Left renal cortex interstitium (tissue), 4 donors: ENCODE measurements around the gene SLC50A1. TPM values are rescaled to one million over a fixed set of nuclear protein-coding genes. Genes with fewer than 3 reads are reported as not detected.
A peak's percentile ranks its signal among the peaks of the same experiment; 100 is the strongest.
"Not testable (repeated sequence)": the region's sequence is repeated elsewhere in the genome, so short reads cannot be mapped to it uniquely, and the experiment has no call there.

Experiments
- DNase-seq, 4 donors: peaks; one replicate each; pipeline ENCODE4 v3.0.0-alpha.2; 2013; ENCODE audit warnings: low read depth in 4 of 4, low spot score in 2 of 4, missing footprints in 1 of 4
- polyA plus RNA-seq, 4 donors: library from polyadenylated mRNA; unstranded; fragments of 120-200 nt; gene quantifications; one replicate each; pipeline ENCODE4 v1.2.1, GENCODE V29; 2013; ENCODE audit not compliant: insufficient read length in 4 of 4

SLC50A1 gene
- polyA plus RNA-seq, 4 donors: 51.5 to 61.1 (median 55.4) TPM

- DNase-seq: no peak
Observed at GRCh38 chr1:155134322-155134721, 1.3 kb upstream of the SLC50A1 start.

- DNase-seq: peak in 3 of 4 donors; percentile 39 to 55 (median 40)
Observed at GRCh38 chr1:155134880-155135414, 705 bp upstream of the SLC50A1 start.

GRCh38 chr1:155136748-155137147 lies 1.1 kb downstream of the SLC50A1 start:
- no peak for DNase-seq

- no peak for DNase-seq
Observed at GRCh38 chr1:155137154-155137949, 1.7 kb downstream of the SLC50A1 start.

DNA sequence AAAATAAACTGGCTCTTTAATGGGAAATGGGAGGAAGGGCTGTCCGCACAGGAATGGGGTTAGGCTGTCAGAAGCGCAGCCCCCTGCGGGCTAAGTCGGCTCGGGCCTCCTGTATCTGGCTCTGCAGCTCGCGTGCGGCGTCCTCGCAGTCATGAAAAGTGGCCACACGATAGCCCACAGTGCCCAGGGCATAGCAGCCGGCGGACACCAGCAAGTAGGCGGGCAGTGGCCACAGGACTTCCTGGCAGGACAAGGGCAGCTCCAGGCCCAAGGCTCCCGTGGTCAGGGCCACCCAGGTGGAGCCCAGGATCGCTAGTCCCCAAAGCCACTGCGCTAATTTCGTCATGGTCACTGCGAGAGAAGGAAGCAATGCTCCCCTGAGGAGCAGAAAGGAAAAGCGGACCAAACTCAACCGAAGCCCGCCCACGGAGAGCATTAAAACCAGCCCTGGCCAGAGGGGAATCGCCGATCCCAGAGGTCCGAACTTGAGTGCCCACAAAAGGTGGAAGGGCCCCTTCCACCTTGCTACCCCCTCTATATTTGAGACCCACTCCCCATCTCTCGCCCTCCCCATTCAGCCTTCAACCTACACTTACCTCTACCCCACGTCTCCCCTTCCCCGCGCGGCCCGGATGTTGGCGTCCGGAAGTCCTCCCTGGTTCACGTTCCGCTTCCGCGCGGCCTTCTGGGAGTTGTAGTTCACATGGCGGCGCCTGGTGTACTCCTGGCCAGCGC lies 4.4 kb downstream of the SLC50A1 start, which contains the start of gene DPM3:
Gene DPM3 (minus strand): TSS at position 637 of the 735 bp plus-strand sequence. CDS start 291 bp downstream, at position 346.
- peak in 3 of 4 donors; percentile 65 to 80 (median 69) for DNase-seq

DNA sequence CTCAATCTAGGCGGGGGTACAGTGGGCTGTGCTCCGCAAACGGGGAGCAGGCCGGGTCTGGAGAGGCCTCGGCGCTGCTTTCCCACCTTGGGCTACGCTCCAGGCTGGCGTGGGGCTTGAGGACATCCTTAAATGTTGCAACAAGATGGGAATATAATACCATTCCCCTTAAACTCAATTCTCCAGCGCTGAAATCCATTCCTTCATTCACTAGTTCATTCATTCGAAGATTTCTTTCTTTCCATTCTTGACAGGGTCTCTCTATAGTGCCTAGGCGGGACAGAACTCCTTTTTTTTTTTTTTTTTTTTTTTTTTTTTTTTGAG lies 4.9 kb downstream of the SLC50A1 start:
- DNase-seq: no peak

DNA sequence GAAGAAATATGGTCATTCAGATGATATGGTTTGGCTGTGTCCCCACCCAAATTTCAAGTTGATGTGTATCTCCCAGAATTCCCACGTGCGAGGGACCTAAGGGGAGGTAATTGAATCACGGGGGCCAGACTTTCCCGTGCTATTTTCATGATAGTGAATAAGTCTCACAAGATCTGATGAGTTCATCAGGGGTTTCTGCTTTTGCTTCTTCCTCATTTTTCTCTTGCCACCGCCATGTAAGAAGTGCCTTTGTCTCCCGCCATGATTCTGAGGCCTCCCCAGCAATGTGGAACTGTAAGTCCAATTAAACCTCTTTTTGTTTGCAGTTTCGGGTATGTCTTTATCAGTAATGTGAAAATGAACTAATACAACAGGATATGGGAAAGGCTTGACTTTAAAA lies 6.1 kb downstream of the SLC50A1 start:
- no peak for DNase-seq

- no peak for DNase-seq
Observed at GRCh38 chr1:155145491-155145890, 9.8 kb downstream of the SLC50A1 start.

GRCh38 chr1:155155996-155156643 lies 20.5 kb downstream of the SLC50A1 start:
- DNase-seq: not testable (repeated sequence)

DNA sequence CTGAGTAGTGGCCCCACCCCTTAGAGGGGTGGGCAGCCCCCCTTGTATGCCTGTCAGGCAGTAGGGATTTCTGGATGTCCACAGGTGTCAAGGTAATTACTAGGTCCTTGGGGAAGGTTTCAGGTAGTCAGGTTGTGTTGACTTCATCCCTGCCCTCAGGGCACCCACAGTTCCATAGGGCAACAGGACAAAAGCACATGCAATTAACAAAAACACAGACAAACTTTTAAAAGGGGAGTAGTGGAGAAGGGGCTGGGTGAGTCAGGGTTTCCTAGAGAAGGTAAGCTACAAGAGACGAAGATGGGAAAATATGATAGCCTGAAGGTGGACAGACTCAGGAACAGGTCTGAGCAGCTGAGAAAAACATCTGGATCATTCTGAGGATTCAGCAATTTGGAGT lies 23.3 kb downstream of the SLC50A1 start:
- DNase-seq: no peak

GRCh38 chr1:155160128-155160527 lies 24.5 kb downstream of the SLC50A1 start:
- DNase-seq: no peak

DNA sequence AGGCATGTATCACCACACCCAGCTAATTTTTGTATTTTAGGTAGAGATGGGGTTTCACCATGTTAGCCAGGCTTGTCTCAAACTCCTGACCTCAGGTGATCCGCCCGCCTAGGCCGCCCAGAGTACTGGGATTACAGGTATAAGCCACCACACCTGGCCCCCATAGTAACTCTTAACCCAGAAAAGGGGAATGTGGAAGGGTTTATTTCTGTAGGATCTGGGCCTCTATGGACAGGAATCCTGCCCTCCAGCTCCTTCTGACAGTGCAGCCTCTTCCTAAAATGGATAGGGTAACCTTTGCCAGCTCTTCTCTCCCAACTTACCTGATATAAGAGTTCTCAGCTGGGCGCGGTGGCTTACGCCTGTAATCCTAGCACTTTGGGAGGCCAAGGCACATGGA lies 27.0 kb downstream of the SLC50A1 start:
- not testable (repeated sequence) for DNase-seq

DNA sequence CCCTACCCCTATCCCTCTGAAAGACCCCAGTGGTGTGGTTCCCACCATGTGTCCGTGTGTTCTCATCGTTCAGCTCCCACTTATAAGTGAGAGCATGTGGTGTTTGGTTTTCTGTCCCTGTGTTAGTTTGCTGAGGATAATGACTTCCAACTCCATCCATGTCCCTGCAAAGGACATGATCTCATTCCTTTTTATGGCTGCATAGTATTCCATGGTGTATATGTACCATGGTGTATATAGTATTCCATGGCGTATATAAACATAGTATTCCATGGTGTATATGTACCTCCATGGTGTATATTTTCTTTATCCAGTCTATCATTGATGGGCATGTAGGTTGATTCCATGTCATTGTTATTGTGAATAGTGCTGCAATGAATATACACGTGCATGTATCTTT lies 28.1 kb downstream of the SLC50A1 start:
- not testable (repeated sequence) for DNase-seq

DNA sequence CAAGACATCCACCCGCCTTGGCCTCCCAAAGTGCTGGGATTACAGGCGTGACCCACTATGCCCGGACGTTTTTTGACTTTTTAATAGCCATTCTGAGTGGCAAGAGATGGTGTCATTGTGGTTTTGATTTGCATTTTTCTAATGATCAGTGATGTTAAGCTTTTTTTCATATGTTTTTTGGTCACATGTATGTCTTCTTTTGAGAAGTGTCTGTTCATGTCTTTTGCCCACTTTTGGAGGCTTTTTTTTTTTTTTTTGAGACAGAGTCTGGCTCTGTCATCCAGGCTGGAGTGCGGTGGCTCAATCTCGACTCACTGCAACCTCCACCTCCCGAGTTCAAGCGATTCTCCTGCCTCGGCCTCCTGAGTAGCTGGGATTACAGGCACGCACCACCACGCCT lies 29.0 kb downstream of the SLC50A1 start:
- not testable (repeated sequence) for DNase-seq

- DNase-seq: no peak
Observed at GRCh38 chr1:155166051-155166470, 30.4 kb downstream of the SLC50A1 start.

GRCh38 chr1:155166471-155167165 lies 31.0 kb downstream of the SLC50A1 start:
- DNase-seq: no peak

- peak in 2 of 4 donors; percentile 61 to 74 for DNase-seq
Observed at GRCh38 chr1:155167166-155168104, 31.8 kb downstream of the SLC50A1 start.

DNA sequence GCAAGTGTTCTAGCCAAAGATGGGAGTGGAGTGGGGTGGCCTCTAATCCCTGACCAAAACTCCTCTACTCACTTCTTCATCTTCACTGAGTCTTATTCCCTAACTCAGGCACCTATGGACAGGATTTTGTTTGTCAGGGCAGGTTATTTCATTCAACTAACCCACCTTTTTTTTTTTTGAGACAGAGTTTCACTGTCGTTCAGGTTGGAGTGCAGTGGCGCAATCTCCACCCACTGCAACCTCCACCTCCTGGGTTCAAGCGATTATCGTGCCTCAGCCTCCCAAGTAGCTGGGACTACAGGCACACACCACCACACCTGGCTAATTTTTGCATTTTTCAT lies 32.4 kb downstream of the SLC50A1 start:
- not testable (repeated sequence) for DNase-seq

- DNase-seq: no peak
Observed at GRCh38 chr1:155168456-155169210, 33.0 kb downstream of the SLC50A1 start.
